Mesendoderm (in vitro differentiated cells): ENCODE data around the gene FAM72D.
"Not testable (repeated sequence)": the region's sequence is repeated elsewhere in the genome, so short reads cannot be mapped to it uniquely, and the experiment has no call there.

Experiments
- DNase-seq: peaks from one replicate; pipeline ENCODE4 v3.0.0; 2013
- H2AK5ac ChIP-seq: 2 replicates; pipeline ENCODE4 v1.6.1; 2013; ENCODE audit warnings: low read length, inconsistent platforms
- H2BK120ac ChIP-seq: 2 replicates; pipeline ENCODE4 v1.6.1; 2013; ENCODE audit warnings: low read depth, mild to moderate bottlenecking, low read length, moderate library complexity, mixed read lengths
- H2BK15ac ChIP-seq: replicated peaks from 2 replicates; pipeline ENCODE4 v1.6.1; 2013; ENCODE audit warnings: low read depth, mild to moderate bottlenecking, moderate library complexity
- H2BK5ac ChIP-seq: 2 replicates; pipeline ENCODE4 v1.6.1; 2013; ENCODE audit warnings: low read length, inconsistent platforms
- H3K18ac ChIP-seq: 2 replicates; pipeline ENCODE4 v1.6.1; 2013; ENCODE audit warnings: mild to moderate bottlenecking, low read length, mixed read lengths
- H3K23ac ChIP-seq: one replicate; pipeline ENCODE4 v1.6.1; 2013; ENCODE audit warnings: low read length
- H3K27ac ChIP-seq: 2 replicates; pipeline ENCODE4 v1.5.1; 2013; ENCODE audit warnings: low read depth, mild to moderate bottlenecking, inconsistent platforms, low read length, moderate library complexity
- H3K27me3 ChIP-seq: 2 replicates; pipeline ENCODE4 v1.6.1; 2013; ENCODE audit warnings: low read length, control low read depth, mild to moderate bottlenecking, inconsistent platforms; ENCODE audit not compliant: insufficient read depth, poor library complexity
- H3K36me3 ChIP-seq: 2 replicates; pipeline ENCODE4 v1.6.1; 2013; ENCODE audit warnings: low read length, inconsistent platforms; ENCODE audit not compliant: control insufficient read depth, insufficient read depth
- H3K4ac ChIP-seq: one replicate; pipeline ENCODE4 v1.6.1; 2013; ENCODE audit warnings: low read depth, mild to moderate bottlenecking, low read length, moderate library complexity
- H3K4me1 ChIP-seq: 2 replicates; pipeline ENCODE4 v1.6.1; 2013; ENCODE audit warnings: low read depth, low read length, inconsistent platforms; ENCODE audit not compliant: control insufficient read depth
- H3K4me2 ChIP-seq: 2 replicates; pipeline ENCODE4 v1.6.1; 2013; ENCODE audit warnings: low read length
- H3K4me3 ChIP-seq: 2 replicates; pipeline ENCODE4 v1.5.1; 2013; ENCODE audit warnings: mild to moderate bottlenecking, low read length
- H3K56ac ChIP-seq: one replicate; pipeline ENCODE4 v1.6.1; 2013; ENCODE audit warnings: low read length
- H3K79me1 ChIP-seq: 2 replicates; pipeline ENCODE4 v1.6.1; 2013; ENCODE audit warnings: low read length, inconsistent platforms
- H3K79me2 ChIP-seq: 2 replicates; pipeline ENCODE4 v1.6.1; 2013; ENCODE audit warnings: mild to moderate bottlenecking, low read length; ENCODE audit not compliant: control insufficient read depth, insufficient read depth
- H3K9ac ChIP-seq: 2 replicates; pipeline ENCODE4 v1.6.1; 2013; ENCODE audit warnings: low read length, inconsistent platforms
- H4K5ac ChIP-seq: one replicate; pipeline ENCODE4 v1.6.1; 2013; ENCODE audit warnings: low read length
- H4K8ac ChIP-seq: one replicate; pipeline ENCODE4 v1.6.1; 2013; ENCODE audit warnings: low read depth, mild to moderate bottlenecking, control low read depth, low read length, moderate library complexity
- whole genome bisulfite sequencing: extraction: QIAGEN DNeasy Blood & Tissue Kit; methylation state at CpG from one replicate; pipeline ENCODE4 v1.1.7; 2013; ENCODE audit warnings: low lambda C conversion rate, missing lambda C conversion rate; ENCODE audit not compliant: insufficient coverage; ENCODE audit errors: extremely low coverage; 5-methylcytosine and 5-hydroxymethylcytosine counted together

Gene FAM72D

GRCh38 chr1:145115587-145116493, 20.1 kb downstream of the FAM72D start:
- not testable (repeated sequence) for H2AK5ac ChIP-seq, H2BK15ac ChIP-seq, H3K36me3 ChIP-seq, H3K4me2 ChIP-seq, H2BK5ac ChIP-seq, H3K79me2 ChIP-seq, H4K8ac ChIP-seq, H3K9ac ChIP-seq, H3K4me1 ChIP-seq, H3K23ac ChIP-seq, H2BK120ac ChIP-seq, H3K56ac ChIP-seq, H3K4me3 ChIP-seq, H3K79me1 ChIP-seq, H3K27me3 ChIP-seq, H3K27ac ChIP-seq, H3K18ac ChIP-seq, H3K4ac ChIP-seq, H4K5ac ChIP-seq, DNase-seq
- whole genome bisulfite sequencing: no CpG with 5 or more reads among the region's 6 CpGs

GRCh38 chr1:145119842-145120241, 24.1 kb downstream of the FAM72D start:
- not testable (repeated sequence) for H3K23ac ChIP-seq, H3K79me1 ChIP-seq, H3K56ac ChIP-seq, DNase-seq, H2AK5ac ChIP-seq, H4K8ac ChIP-seq, H3K4me3 ChIP-seq, H3K4ac ChIP-seq, H3K18ac ChIP-seq, H3K4me1 ChIP-seq, H2BK15ac ChIP-seq, H3K4me2 ChIP-seq, H4K5ac ChIP-seq, H3K79me2 ChIP-seq, H2BK5ac ChIP-seq, H3K27ac ChIP-seq, H3K27me3 ChIP-seq, H2BK120ac ChIP-seq, H3K36me3 ChIP-seq, H3K9ac ChIP-seq
- no CpG with 5 or more reads among the region's 3 CpGs for WGBS

GRCh38 chr1:145122344-145123061, 26.7 kb downstream of the FAM72D start:
- DNase-seq, H3K4ac ChIP-seq, H4K8ac ChIP-seq, H3K9ac ChIP-seq, H3K27me3 ChIP-seq, H3K79me1 ChIP-seq, H3K23ac ChIP-seq, H3K27ac ChIP-seq, H3K4me2 ChIP-seq, H2BK5ac ChIP-seq, H2BK120ac ChIP-seq, H2AK5ac ChIP-seq, H3K4me3 ChIP-seq, H3K79me2 ChIP-seq, H3K18ac ChIP-seq, H2BK15ac ChIP-seq, H3K4me1 ChIP-seq, H4K5ac ChIP-seq, H3K56ac ChIP-seq, H3K36me3 ChIP-seq: not testable (repeated sequence)
- no CpG with 5 or more reads among the region's 7 CpGs for WGBS

GRCh38 chr1:145123062-145123395, 27.3 kb downstream of the FAM72D start:
- H3K36me3 ChIP-seq, H3K4me3 ChIP-seq, DNase-seq, H2BK120ac ChIP-seq, H3K27ac ChIP-seq, H3K4ac ChIP-seq, H3K27me3 ChIP-seq, H3K4me2 ChIP-seq, H3K79me2 ChIP-seq, H3K18ac ChIP-seq, H3K9ac ChIP-seq, H3K23ac ChIP-seq, H3K56ac ChIP-seq, H3K79me1 ChIP-seq, H4K8ac ChIP-seq, H4K5ac ChIP-seq, H2BK5ac ChIP-seq, H2BK15ac ChIP-seq, H3K4me1 ChIP-seq, H2AK5ac ChIP-seq: not testable (repeated sequence)
- no CpG with 5 or more reads among the region's 1 CpG for WGBS

- not testable (repeated sequence) for H2BK120ac ChIP-seq, H3K79me2 ChIP-seq, H3K4me2 ChIP-seq, H3K4me3 ChIP-seq, H3K79me1 ChIP-seq, H3K27me3 ChIP-seq, H3K23ac ChIP-seq, H3K27ac ChIP-seq, H3K9ac ChIP-seq, H4K8ac ChIP-seq, H2BK15ac ChIP-seq, H2BK5ac ChIP-seq, H3K36me3 ChIP-seq, DNase-seq, H3K4ac ChIP-seq, H2AK5ac ChIP-seq, H4K5ac ChIP-seq, H3K56ac ChIP-seq, H3K18ac ChIP-seq, H3K4me1 ChIP-seq
- no CpG with 5 or more reads among the region's 7 CpGs for WGBS
Measured at GRCh38 chr1:145123992-145124641, 28.3 kb downstream of the FAM72D start.
